HG02642 (cell line): ENCODE data around the gene NACC2.
"Not testable (repeated sequence)": the region's sequence is repeated elsewhere in the genome, so short reads cannot be mapped to it uniquely, and the experiment has no call there.

ENCODE experiments used
- ATAC-seq: cut with Tn5 transposase; IDR thresholded peaks from one replicate; pipeline ENCODE4 v1.9.1; 2021; ENCODE audit warnings: mild to moderate bottlenecking; ENCODE audit not compliant: unreplicated experiment, poor library complexity

The NACC2 gene

GRCh38 chr9:136049491-136050265 lies 45.4 kb downstream of the NACC2 start:
- no peak for ATAC-seq

DNA sequence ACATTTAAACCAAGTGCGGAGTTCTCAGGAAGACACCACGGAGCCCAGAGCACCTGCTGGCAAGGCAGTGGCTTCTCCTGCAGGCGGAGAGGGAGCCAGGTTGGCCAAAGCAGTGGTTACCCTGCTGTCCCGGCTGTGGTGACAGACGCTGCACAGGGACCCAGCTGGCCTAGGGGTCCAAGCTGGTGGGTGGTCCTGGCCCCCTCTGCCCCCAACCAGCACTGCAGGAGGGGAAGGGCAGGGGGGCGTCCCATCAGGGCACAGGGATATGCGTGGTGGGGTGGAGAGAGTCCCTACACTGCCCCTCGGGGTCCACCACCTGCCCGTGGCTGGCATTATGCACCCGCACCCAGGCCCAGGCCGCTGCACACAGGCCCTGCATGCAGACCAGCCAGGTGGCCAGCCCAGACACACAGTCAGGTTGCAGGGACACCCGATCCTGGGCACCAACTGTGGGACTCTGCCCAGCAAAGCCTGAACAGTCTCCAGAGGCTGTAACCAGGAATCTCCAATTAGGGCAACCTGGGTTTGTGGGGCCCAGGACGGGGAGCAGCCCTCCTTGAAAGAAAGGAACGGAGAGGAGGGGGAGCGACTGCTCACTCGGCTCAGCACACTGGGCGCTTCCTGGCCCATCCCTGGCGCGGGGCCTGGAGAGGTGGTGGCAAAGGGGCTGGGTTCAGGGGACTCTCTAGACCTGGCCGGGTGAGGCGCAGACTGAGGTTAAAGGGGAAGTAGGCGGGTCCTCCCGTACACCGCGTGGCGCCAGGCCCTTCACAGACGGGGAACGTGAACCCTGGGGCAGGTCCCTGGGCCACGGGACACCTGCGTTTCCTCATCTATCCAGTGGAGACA lies 46.3 kb downstream of the NACC2 start:
- no peak for ATAC-seq

- no peak for ATAC-seq
These were observed 47.1 kb downstream of the NACC2 start for GRCh38 chr9:136047775-136048559.

DNA sequence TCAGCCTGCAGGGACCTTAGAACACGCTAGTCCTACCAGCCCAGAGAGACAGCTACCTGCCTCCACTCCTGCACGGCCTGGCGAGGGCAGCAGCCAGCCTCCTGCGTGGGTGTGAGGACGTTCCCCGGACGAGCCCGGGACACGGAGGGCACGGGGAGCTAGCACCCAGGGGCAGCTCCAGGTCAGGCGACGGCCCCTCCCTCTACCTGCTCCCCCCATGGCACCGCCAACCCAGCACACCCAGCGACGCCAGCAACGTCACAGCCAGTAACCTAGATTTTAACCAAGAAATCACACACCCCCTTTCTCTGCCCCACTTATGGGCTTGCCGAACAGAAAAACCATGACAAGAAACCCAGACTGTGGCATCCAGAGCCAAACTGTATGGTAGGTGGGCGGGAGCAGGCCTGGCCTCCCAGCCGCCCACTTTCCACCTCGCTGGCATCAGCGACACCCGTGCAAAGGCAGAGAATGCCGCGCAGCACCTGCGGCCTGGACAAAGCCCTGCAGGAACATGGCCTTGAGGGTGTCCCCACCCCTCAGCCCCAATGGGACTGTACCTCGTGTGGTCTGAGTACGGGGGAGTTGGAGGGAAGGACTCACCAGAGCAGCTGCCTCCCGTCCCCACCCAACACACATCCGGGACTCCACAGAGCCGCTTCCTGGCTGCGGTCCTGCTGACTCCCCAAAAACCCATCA lies 47.9 kb downstream of the NACC2 start:
- no peak for ATAC-seq

DNA sequence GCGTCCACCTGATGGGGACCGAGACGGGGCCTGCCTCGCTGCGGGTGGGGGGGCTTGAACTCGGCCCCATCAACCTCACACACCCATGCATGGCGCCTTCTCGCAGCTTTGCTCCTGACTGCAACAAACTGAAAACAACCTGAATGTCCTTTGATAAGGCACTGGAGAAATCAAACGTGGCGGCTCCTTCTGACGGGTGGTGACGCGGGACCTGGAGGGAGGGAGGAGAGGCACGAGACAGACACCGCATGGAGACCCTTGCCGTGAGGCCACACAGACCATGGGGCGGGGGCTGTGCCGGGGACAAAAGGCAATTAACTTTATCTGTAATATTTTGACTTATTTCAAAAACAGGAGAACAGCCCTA lies 48.6 kb downstream of the NACC2 start:
- ATAC-seq: no peak

DNA sequence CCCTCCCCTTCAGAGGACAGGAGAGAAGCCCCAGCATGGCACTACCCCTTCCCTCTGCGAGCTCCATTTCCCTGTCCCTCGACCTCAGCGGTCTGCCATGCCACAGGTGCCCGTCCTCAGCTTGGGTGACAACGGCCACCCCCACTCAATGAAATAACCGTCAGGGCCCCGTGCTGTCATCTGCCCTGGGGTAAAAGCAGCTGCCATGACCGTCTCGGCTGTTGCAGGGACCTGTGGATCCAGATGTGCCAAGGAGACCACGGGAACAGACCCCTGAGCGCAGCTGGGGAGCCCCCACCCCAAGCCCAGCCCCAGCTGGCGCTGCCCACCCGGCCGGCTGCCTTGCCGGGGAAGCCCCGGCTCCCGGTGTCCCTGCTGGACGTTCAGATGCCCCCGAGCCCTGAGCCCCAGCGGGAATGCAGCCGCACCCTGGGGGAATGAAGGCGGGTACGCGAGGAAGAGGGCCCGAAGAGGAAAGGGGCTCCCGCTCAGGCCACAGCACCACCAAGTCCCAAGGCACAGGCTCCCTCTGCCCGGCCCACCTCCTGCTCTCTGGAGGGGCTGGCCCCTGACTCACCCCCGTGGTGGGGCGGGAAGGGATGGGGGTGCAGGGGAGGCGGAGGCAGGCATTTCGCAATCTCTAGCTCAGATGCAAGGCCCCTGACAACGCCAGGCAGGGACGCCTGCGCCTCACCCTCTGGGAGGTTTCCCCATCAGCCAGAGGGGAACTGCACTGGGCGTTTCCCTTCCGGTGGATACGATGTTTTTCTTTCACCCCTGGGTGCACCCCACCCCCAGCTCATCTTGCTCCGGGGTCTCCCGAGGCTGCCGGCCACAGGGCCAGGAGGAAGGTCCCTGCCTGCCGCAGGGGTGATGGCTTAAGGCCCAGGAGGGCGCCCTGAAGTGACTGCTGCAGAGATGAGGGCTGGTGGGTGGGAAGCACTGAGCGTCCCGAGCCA lies 49.2 kb downstream of the NACC2 start:
- ATAC-seq: no peak

- ATAC-seq: no peak
These were observed 50.0 kb downstream of the NACC2 start for GRCh38 chr9:136044971-136045594.

- ATAC-seq: no peak
These were observed 50.7 kb downstream of the NACC2 start for GRCh38 chr9:136044207-136044970.

GRCh38 chr9:136043441-136043991 lies 51.6 kb downstream of the NACC2 start:
- ATAC-seq: no peak

DNA sequence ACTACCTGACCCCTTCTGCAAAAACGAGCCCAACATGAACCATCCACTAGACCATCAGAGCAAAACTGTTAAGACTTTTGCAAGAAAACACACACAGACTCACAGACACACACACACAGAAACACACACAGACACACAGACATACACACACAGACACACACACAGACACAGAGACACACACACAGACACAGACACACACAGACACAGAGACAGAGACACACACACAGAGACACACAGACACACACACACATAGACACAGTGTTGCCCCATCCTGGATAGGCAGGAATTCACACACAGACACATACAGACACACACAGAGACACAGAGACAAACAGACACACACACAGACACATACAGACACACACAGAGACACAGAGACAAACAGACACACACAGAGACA lies 52.5 kb downstream of the NACC2 start:
- ATAC-seq: no peak

- not testable (repeated sequence) for ATAC-seq
These were observed 54.2 kb downstream of the NACC2 start for GRCh38 chr9:136040848-136041247.

DNA sequence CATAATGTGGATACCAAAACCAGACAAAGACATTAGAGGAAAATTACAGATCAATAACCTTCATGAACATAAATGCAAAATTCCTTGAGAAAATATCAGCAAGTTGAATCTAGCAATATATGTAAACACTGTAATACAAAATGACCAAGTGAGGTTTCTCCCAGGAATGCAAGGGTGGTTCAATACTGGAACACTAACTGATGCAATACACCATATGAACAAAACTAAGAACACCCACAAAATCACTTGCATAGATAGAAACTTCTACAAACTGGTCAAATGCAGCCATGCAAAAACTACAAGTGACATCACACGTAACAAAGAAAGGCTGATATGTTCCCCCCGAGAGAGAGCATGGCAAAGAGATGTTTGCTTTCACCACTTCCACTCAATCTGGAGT lies 55.6 kb downstream of the NACC2 start:
- ATAC-seq: no peak

- no peak for ATAC-seq
These were observed 58.2 kb downstream of the NACC2 start for GRCh38 chr9:136036848-136037247.

DNA sequence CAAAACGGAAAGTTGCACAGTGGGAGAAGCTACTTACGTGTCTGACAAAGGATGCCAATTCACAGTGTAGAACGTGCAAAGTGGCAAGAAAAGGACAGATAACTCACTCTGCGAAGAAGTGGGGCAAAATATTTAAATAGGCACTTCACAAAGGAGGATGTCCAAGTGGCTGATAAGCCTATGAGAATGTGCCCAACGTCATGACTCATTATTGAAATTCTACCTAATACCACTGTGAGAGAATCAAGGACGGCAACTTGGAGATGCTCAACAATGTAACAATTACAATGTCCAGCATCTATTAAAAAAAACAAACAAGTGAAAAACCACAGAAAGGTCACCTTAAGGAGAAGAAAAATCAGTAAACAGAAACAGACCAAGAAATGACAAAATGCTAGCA lies 59.0 kb downstream of the NACC2 start:
- no peak for ATAC-seq

DNA sequence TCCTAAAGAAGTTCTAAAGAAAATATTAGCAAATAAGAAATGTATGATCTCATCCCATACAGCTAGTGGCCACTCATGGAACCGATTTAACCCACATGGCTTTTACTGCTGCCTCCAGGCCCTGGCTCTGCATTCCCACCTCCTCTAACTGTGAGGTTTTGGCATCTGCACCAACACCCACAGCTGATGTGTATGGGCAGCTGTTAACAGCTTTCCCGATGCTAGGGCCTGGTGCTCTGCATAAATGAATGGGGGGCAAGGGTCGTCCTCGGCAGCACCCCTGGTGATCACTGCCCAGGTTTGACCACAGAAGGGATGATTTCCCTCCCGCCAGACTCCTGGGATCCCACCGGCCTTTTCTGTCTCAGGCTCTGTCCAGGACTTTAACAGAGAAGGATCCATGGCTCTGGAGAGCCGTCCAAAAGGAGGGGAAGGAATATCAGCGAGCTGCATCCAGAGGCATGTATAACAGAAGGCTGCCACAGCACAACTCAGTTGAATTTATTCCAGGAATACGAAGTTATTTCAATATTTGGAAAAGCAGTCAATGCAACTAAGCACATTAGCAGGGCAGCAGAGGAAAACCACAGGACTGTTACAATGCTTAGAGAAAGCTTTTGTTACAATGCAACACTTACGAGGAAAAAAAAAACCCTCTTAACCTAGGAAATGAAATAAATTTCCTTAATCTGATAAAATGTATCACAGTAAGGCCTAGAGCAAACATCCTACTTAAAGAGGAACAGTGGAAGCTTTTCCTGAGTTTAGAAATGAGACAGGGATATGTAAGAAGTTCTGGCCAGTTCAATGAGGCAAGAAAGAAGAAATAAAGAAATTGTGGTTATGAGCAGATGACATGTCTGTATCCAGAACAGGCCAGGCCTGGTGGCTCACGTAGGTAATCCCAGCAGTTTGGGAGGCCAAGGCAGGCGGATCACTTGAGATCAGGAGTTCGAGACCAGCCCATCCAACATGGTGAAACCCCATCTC lies 63.1 kb downstream of the NACC2 start:
- no peak for ATAC-seq

- ATAC-seq: no peak
These were observed 64.0 kb downstream of the NACC2 start for GRCh38 chr9:136031094-136031493.

DNA sequence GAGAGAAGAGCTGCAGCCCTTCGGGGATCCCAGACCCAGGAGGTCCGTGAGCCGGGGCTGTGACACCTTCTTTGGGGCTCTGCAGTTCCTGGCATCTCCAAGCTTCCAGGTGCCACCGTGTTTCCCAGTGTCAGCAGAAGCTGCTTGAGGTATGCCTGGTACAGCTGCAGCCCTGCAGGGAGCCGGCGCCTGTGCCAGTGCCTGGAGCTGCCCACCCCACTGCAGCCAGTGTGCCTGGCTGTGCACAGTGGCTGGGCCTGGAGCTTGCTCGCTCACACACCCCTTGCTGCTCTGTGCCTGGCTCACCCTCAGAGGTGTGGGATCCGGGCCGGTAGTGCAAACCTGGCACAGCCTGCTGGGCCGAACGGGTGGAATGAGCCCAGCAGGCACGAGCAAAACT lies 65.5 kb downstream of the NACC2 start:
- ATAC-seq: no peak
